Measurements from ENCODE around the gene HS1BP3.

Gene HS1BP3

GRCh38 chr2:20663196-20664070 is 12.5 kb upstream of the HS1BP3 start:
- no peak for DNase-seq (ENCODE audit: low read depth)

GRCh38 chr2:20662308-20662937 is 11.5 kb upstream of the HS1BP3 start:
- no peak for DNase-seq (ENCODE audit: low read depth)

DNA sequence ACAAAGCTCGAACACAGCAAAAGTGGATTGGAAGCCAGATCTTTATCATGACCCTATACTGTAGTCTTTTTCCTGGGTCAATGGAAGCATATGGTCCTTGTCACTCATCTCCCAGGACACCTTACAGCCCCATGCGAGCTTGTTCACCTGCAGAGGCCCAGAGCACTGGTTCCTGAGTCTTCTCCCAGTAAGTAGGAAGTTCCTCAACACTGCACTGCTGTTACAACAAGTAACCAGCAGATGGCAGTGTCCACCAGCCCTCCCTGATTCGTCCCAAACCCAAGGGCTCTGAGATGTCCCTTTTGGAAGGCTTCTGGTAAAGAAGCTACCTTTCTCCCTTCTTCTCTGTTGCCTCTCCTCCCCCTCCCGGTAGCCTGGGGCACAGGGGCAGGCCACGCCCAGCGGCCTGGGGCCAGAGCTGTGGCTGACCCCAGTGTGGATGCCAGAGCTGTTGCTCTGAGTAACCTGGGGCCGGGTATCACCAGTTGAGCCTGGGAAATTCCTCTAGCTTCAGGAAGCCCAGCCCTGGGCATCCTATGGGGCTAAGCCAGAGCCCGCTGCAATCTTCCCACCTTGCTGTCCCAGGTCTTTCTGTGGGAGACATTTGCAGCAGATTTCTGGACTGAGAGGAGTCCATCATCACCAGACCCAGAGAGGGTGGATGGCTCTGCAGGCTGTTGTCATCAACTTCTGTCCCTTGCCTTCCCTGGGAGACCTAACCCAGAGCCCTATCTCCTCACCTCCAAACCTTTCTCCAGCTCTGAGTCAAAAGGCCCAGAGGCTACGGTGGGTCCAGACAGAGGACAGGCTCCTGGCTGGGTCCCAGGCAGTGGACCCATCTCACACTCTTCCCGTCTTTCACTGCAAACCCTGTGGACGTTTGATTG is 10.8 kb upstream of the HS1BP3 start:
- DNase-seq (ENCODE audit: low read depth), result peak; percentile 59

- no peak for DNase-seq (ENCODE audit: low read depth)
Measured at GRCh38 chr2:20660506-20661420, 9.9 kb upstream of the HS1BP3 start.

DNA sequence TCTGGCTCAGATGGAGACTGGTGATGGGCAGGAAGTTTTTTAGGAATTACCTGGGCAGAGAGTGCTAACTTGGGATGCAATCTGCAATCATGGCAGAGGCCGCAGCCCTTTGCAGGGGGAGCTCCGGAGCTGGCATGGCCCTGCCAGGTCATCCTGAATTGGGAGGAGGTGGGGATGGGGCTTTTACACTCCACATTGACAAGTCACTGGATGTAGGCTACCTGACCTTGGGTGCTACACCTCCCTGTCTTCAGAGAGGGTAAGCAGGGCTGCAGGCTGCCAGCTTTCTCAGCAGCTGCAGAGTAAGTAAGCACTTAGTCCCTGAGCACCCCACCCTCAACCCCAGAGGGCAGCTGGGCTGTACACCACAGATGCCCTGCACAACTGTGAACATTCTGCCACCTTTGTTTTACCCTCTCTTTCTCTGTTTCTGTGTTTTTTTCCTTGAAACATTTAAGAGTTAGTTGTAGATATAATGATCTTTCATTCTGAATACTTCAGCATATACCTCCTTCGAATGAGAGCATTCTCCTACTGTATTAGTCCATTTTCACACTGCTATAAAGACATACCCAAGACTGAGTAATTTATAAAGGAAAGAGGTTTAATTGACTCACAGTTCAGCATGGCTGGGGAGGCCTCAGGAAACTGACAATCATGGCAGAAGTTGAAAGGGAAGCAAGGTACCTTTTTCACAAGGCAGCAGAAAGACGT is 6.8 kb upstream of the HS1BP3 start:
- no peak for DNase-seq (ENCODE audit: low read depth)

GRCh38 chr2:20656561-20656960 is 5.7 kb upstream of the HS1BP3 start:
- DNase-seq (ENCODE audit: low read depth), result no peak

- DNase-seq (ENCODE audit: low read depth), result no peak
Measured at GRCh38 chr2:20654535-20654813, 3.6 kb upstream of the HS1BP3 start.

DNA sequence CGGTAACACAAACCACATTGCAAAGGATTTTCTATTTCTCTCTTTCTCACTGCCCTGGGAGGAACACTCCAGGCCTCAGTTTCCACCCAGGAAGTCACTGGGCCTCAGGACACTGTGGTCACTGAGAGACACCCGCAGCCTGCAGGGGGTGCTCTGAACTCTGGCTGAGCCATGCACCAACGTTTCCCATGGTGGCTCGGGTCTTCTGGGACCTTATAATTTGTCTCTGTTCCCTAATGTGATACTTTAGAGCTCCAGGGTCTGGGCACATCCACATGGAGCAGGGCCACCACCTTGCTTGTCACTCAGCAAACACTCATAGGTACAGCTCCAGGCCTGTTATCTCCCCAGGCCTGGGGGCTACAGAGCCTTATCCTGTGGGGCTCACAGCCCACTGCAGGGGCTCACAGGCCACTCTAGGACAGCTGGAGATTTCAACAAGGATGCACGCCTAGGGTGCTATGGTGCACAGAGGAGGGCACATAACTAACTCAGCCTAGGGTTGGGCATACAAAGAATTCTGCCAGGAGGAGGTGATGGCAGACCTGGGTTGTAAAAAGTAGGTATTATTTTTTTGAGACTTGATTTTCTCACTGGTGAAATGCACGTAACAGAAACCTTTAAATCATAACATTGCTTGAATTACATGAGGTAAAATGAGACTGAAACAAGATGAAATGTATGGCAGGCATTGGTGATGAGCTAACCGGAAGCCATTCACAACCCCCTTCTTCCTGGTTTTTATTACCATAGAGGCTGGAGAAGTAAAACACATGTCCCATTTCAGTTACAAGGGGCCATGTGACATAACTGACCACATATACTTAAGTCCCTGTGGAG is 3.0 kb upstream of the HS1BP3 start:
- no peak for DNase-seq (ENCODE audit: low read depth)

GRCh38 chr2:20652673-20653575 is 2.0 kb upstream of the HS1BP3 start:
- DNase-seq (ENCODE audit: low read depth), result no peak

- DNase-seq (ENCODE audit: low read depth), result no peak
Measured at GRCh38 chr2:20652141-20652540, 1.2 kb upstream of the HS1BP3 start.

GRCh38 chr2:20651731-20652099 is 817 bp upstream of the HS1BP3 start:
- no peak for DNase-seq (ENCODE audit: low read depth)

DNA sequence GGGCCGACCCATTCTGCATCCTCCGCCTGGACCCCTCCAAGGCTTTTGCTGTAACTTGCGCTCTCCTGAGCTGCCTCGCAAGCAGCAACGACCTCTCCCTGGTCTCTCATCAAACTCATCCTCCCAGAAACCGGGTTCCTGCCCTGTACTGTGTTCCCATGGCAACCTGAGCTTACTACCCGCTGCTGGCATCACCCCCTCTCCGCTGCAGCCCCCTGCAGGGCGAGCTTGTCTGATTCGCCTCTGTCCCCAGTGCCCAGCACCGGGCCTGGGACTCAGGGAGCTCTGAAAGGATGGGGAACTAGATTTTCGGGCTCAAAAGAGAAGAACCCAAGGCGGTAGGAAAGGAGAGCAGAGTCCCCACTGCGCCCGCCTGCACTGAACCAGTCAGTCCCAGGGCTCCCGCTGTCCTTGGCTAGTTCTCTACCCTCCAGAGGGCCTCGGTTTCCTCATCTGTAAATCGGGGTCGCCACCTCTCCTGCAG is 463 bp downstream of the HS1BP3 start:
- DNase-seq (ENCODE audit: low read depth), result no peak

GRCh38 chr2:20649976-20650375 is 922 bp downstream of the HS1BP3 start:
- DNase-seq (ENCODE audit: low read depth), result no peak

DNA sequence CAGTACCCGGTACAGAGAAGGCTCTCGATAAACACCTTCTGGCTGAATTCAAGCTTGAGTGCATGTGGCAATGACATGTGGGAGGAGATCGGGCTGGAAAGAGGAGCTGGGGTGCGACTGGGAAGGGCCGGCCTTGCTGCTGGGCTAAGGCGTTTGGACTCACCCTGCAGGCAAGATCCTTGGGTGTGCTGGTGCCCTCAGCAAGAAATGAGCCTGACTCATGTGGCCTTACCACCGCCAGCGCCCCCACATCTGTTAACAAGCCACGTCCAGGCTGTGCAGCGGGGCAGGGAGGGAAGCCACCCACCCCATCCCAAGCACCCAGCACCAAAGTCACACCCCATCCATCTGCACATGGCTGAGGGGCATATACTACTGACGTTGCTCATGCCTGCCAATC is 1.3 kb downstream of the HS1BP3 start:
- DNase-seq (ENCODE audit: low read depth), result no peak

- DNase-seq (ENCODE audit: low read depth), result no peak
Measured at GRCh38 chr2:20648831-20649230, 2.1 kb downstream of the HS1BP3 start.

- no peak for DNase-seq (ENCODE audit: low read depth)
Measured at GRCh38 chr2:20648206-20648605, 2.7 kb downstream of the HS1BP3 start.

GRCh38 chr2:20647738-20648137 is 3.2 kb downstream of the HS1BP3 start:
- no peak for DNase-seq (ENCODE audit: low read depth)

DNA sequence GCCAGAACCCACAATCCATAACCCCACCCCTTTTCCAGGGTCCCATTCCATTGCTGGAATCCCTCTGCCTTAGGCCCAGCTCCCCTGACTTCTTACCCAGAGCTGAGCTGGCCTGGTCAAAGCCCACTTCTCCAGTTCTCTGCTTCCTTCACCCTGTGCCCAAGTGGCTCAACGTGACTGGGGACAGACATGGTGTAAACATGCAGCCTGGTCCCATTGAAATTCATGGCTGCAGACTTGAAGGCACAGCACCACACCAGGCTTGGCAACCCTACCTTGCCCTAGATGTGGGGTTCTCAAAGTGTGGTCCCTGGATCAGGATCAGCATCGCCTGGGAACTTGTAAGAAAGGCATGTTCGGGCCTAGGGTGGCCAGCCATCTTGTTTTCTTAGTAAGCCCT is 3.7 kb downstream of the HS1BP3 start:
- DNase-seq (ENCODE audit: low read depth), result no peak

GRCh38 chr2:20646446-20646845 is 4.5 kb downstream of the HS1BP3 start:
- DNase-seq (ENCODE audit: low read depth), result no peak

All from activated T-cell treated with anti-CD3 and anti-CD28 coated beads for 24 hours (primary cell).